ENCODE results near the gene FSIP2. TPM values are rescaled to one million over a fixed set of nuclear protein-coding genes. Genes with fewer than 3 reads are reported as not detected.

The FSIP2 gene
- total and polyA plus RNA-seq, 2 of the 13 experiments (the other 11 are each of a cell fraction or from before 2014, with no cell fraction given): 0.01 to 0.07 TPM

GRCh38 chr2:185802926-185803325 is 64.3 kb downstream of the FSIP2 start:
- BruUV-seq (replicated peaks): no TSS peak
- Histone ChIP-seq H3K27me3 (ENCODE audit: control insufficient read depth in 1 of 2, insufficient read depth in 2 of 2, low read length in 2 of 2) (no peaks in the 10 kb centered on the region), H3K9me3 (ENCODE audit: low read length) (no peaks in the 10 kb centered on the region), H3K36me3 (replicated peaks in 1 of 2; ENCODE audit: control insufficient read depth in 1 of 2, insufficient read depth in 2 of 2, low read length in 2 of 2) (no peaks in the 10 kb centered on the region), H2AFZ (ENCODE audit: low read length) (no peak overlapping the region), H3K4me2 (ENCODE audit: low read depth, low read length) (no peak overlapping the region), H3K4me1 (ENCODE audit: insufficient read depth, low read length) (no peaks in the 10 kb centered on the region), H3K4me3 (replicated peaks in 1 of 3; ENCODE audit: insufficient read depth in 1 of 3, low read depth in 2 of 3, low read length in 3 of 3) (no peak overlapping the region), H3K27ac (ENCODE audit: extremely low read length, insufficient read depth, low read length) (no peak overlapping the region), H4K20me1 (ENCODE audit: insufficient read depth, low read length) (no peaks in the 10 kb centered on the region), H3K9ac (ENCODE audit: insufficient read depth, low read depth, low read length) (no peak overlapping the region), H3K79me2 (ENCODE audit: insufficient read depth, low read length) (no peaks in the 10 kb centered on the region)
- DNase-seq (ENCODE audit: low spot score): no peak
- CTCF ChIA-PET (ENCODE audit: low intra/inter-chr PET ratio, low total read pairs): no interaction called here
- FAIRE-seq: no peak
- ATAC-seq: no peak
- no peak for TF ChIP-seq ARHGAP35 (CRISPR knock-in tag; IDR thresholded peaks at IDR 0.05; ENCODE audit: borderline replicate concordance)
- TF ChIP-seq POLR2G (IDR thresholded peaks at IDR 0.05; ENCODE audit: low read depth, low read length): no peak
- no peak for TF ChIP-seq POGZ (CRISPR knock-in tag; IDR thresholded peaks at IDR 0.05)
- POLR2A ChIA-PET: no interaction called here
- in situ Hi-C loops (cut with HindIII; ENCODE audit: extremely low pct_ligation_motif_present, low pct_unique_long_range_greater_than_20kb) (no loop called here), intact Hi-C loops (cut with micrococcal nuclease; ENCODE audit: unreplicated experiment) (no loop called here)

DNA sequence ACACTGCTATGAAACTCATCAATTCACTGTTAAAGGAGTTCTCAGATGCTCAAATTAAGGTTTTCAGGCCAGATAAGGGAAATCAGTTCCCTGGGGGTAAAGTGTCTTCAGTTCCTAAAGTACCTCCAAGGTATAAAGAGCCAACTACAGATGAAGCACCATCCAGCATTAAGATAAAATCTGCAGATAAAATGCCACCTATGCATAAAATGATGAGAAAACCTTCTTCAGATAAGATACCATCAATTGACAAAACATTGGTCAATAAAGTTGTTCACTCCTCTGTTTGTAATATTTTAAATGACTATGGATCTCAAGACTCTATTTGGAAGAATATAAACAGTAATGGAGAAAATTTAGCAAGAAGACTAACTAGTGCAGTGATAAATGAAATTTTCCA is 68.2 kb downstream of the FSIP2 start:
- Histone ChIP-seq H4K20me1 (ENCODE audit: insufficient read depth, low read length) (no peaks in the 10 kb centered on the region), H3K4me1 (ENCODE audit: insufficient read depth, low read length) (peaks cover 11% of the 10 kb centered on the region), H3K36me3 (replicated peaks in 1 of 2; ENCODE audit: control insufficient read depth in 1 of 2, insufficient read depth in 2 of 2, low read length in 2 of 2) (no peaks in the 10 kb centered on the region), H3K4me3 (replicated peaks in 1 of 3; ENCODE audit: insufficient read depth in 1 of 3, low read depth in 2 of 3, low read length in 3 of 3) (no peak overlapping the region), H2AFZ (ENCODE audit: low read length) (no peak overlapping the region), H3K9me3 (ENCODE audit: low read length) (no peaks in the 10 kb centered on the region), H3K79me2 (ENCODE audit: insufficient read depth, low read length) (no peaks in the 10 kb centered on the region), H3K9ac (ENCODE audit: insufficient read depth, low read depth, low read length) (no peak overlapping the region), H3K27ac (ENCODE audit: extremely low read length, insufficient read depth, low read length) (no peak overlapping the region), H3K4me2 (ENCODE audit: low read depth, low read length) (no peak overlapping the region), H3K27me3 (ENCODE audit: control insufficient read depth in 1 of 2, insufficient read depth in 2 of 2, low read length in 2 of 2) (no peaks in the 10 kb centered on the region)
- no peak for DNase-seq (ENCODE audit: low spot score)
- FAIRE-seq: no peak
- in situ Hi-C loops (cut with HindIII; ENCODE audit: extremely low pct_ligation_motif_present, low pct_unique_long_range_greater_than_20kb): no loop called here
- POLR2A ChIA-PET: no interaction called here
- no peak for ATAC-seq
- BruUV-seq (replicated peaks): no TSS peak
- intact Hi-C loops (cut with micrococcal nuclease; ENCODE audit: unreplicated experiment): no loop called here
- TF ChIP-seq ZNF670 (CRISPR knock-in tag; IDR thresholded peaks at IDR 0.05; ENCODE audit: borderline replicate concordance): no peak
- TF ChIP-seq FOXK1 (CRISPR knock-in tag; IDR thresholded peaks at IDR 0.05; ENCODE audit: borderline replicate concordance, low read depth): no peak
- TF ChIP-seq MAFF (IDR thresholded peaks at IDR 0.05; ENCODE audit: low read depth, low read length): peak; percentile 70; the same call in 1 of the 2 replicates
- peak; percentile 55 to 68 for TF ChIP-seq MAFK (conservative IDR thresholded peaks at IDR 0.05 in 1 of 2, IDR thresholded peaks at IDR 0.05 in 1 of 2; ENCODE audit: low read length in 2 of 2)
- TF ChIP-seq ZNF790 (CRISPR knock-in tag; IDR thresholded peaks at IDR 0.05; ENCODE audit: borderline replicate concordance): no peak
- CTCF ChIA-PET (ENCODE audit: low intra/inter-chr PET ratio, low total read pairs): no interaction called here
